GM19463 (cell line): ENCODE data around the gene ANKFY1.
A peak's percentile ranks its signal among the peaks of the same experiment; 100 is the strongest.

Source experiments
- ATAC-seq: cut with Tn5 transposase; IDR thresholded peaks from one replicate; pipeline ENCODE4 v1.9.1; 2021; ENCODE audit warnings: mild to moderate bottlenecking, moderate library complexity; ENCODE audit not compliant: unreplicated experiment

Gene ANKFY1

DNA sequence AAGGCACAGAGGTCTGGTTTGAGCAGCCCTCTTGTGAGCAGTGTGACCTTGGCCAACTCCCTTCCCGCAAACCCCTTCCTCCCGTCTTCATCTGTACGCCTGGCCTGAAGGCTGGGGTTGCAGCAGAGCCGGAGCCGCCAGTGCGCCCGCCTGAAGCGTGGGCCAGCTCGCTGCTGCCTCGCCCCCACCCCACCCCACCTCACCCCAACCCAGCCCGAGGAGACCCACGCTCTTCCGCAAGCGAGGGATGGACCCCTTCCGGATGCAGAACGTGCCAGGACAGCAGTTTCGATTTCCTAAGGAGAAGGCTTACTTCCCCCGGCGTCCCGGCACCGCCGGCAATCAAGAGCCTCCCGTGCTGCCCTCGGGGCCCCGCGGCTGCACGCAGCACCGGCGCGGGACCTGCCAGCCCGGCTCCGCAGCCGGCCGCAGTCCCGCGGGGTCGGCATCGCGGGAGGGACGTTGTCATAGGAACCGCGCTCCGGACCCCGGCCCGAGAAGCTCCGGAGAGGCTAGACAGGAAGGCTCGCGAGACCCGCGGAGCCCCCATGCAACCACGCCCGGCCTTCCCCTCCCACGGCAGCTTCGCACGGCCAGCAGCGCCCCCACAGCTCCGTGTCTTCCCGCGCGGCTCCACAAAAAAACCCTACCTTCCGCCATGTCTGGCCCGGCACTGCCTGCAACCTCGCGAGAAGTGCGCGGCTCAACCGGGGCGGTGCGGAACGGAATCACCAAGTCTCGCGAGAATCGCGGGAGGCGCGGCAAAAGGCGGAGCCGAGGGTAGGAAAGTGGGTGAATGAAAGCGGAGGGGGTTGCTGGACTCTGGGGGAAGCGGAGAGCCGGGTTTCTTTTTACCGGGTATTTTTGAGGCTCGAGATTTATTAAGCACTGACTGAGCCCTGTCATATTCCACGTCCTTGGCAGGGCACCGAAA lies at the start of gene ANKFY1:
TSS of gene ANKFY1 (minus strand) at position 698 of the 934 bp plus-strand sequence. CDS start at position 660, 38 bp downstream.
- ATAC-seq: peak; percentile 90

DNA sequence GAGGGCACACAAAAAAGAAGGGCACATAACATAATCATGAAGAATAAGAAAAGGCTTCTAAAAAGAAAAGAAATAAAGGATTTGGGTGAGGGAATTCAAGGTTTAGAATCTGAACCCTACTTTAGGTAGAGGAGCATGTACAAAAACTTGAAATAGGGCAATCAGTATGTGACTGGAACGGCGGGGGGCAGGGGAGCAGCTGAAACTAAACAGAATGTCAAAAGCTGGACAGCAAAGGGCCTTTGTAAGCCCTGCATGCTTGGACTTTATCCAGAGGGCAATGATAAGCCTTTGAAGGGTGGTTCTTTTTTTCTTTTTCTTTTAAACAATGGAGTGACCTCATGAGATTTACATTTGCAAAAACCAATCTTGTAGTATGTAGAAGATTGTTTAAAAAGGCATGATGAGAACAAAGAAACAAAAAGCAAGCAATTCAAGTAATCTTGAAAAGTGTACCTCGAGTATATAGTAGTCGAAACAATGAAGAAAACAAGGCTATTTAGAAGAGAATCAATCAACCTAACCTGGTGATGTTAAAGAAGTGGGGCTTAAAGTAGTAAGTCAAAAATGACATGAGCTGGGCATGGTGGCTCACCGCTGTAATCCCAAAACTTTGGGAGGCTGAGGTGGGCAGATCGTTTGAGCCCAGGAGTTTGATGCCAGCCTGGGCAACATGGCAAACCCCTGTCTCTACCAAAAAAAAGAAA lies 46.7 kb upstream of the ANKFY1 start:
- no peak for ATAC-seq

- ATAC-seq: no peak
Measured at GRCh38 chr17:4309897-4310296, 46.1 kb upstream of the ANKFY1 start.

GRCh38 chr17:4307179-4307930 lies 43.6 kb upstream of the ANKFY1 start:
- ATAC-seq: no peak

DNA sequence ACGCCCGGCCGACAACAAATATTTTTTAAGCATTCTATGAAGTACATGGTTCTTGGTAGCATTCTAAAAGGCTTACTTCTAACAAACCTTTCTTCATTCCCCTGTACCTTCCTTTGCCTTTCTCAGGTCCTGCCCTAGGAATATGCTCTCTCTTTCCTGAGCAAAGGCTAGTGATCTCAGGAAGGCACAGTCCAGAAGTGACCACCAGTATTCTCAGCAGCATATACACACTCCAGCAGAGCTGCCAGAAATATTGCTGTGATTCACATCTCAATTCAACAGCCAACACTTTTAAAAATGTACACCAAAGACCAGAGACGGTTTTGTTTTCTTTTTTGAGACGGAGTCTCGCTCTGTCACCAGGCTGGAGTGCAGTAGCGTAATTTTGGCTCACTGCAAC lies 41.4 kb upstream of the ANKFY1 start:
- ATAC-seq: no peak

DNA sequence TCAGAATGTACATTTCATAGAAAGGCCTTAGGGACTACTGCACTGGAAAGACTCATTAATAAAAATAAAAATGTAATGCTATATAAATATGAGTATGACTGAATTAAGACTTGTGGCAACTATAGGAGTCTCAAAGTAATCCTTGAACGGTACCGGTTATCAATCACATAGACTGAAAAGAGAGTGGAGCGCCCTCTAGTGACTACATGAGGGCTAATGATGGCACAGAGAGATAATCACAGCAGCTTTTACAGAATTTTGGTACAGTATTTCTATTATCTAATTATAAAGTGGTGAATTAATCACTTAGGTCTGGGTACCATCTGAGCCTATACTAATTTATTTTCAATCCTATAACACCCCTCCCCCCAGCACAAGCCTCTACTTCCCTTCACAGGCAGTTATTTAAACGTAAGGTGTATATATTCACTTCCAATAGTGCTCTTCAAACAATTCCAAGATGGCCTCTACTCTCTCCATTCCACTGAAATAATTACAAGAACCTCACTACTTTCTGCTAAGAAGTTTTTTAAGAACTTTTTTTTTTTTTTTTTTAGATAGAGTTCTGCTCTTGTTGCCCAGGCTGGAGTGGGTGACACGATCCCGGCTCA lies 40.7 kb upstream of the ANKFY1 start:
- ATAC-seq: no peak

DNA sequence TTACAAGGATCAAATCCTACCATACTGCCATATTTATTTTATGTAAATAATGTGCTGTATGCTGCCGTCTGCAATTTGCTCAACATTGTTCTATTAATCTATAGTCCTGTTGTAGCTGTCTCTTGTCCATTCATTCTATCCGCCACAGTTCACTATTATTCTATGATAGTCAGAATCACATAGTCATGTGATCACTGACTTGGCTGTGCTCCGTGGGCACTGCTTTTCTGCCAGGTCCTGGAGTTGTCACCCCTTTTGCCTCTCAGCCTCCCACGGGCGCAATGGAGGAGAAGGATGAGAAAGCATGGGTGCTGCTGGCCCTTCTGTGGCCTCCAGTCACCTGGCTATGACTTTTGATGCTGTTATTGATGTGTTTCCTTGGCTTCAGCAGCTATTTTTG lies 37.3 kb upstream of the ANKFY1 start:
- no peak for ATAC-seq

GRCh38 chr17:4297351-4297750 lies 33.6 kb upstream of the ANKFY1 start:
- ATAC-seq: no peak

- no peak for ATAC-seq
Measured at GRCh38 chr17:4295686-4296085, 31.9 kb upstream of the ANKFY1 start.

DNA sequence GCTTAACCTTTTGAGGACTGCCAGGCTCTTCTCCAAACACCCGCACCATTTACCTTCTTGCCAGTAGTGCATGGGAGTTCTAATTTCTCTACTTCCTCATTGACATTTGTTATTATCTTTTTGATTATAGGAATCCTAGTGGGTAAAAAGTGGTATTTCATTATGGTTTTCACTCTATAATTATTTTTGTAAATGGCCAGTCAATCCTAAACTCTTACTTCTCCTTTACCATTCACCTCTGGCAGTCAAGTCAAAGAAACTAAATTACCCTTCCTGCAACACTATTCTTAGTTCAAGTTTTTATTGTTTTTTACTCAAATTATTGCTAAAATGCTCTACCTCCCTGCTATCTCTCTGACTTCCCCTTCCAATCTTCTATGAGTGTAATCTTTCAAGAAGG lies 29.8 kb upstream of the ANKFY1 start:
- ATAC-seq: no peak

DNA sequence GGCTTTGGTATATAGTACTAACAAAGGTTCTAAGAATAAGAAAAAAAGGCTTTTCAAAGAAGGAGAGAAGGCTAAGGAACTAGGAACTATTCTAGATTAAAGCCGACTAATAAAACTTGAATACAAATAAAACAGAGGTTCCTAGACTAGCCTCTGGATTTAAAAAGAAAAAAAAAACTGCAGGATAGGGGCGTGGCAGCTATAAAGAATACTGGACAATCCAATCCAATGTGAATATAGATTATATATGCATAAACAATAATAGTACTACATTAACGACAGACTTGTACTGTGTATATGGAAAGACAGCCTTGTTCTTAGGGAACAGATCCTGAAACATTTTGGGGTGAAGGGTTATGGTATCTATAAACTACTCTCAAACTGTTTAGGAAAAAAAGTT lies 23.9 kb upstream of the ANKFY1 start:
- ATAC-seq: no peak

DNA sequence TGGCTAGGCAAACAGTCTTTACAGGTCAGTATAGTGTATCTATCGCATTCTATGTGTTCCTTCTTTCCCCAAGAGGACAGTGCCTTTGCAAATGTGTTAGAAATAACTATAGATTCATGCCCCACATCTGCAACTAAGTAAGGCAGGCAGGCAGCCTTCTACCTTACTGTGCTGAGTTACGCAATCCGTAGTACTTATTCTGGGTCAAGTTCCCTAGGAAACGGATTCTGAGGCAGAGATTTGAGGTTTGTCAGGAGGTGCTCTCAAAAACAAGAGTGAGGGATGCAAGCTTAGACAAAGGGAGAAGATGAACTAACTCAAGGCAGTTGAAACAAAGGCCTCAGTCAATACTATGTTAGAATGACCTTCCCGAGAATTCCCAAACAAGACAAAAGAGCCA lies 12.7 kb upstream of the ANKFY1 start:
- no peak for ATAC-seq

DNA sequence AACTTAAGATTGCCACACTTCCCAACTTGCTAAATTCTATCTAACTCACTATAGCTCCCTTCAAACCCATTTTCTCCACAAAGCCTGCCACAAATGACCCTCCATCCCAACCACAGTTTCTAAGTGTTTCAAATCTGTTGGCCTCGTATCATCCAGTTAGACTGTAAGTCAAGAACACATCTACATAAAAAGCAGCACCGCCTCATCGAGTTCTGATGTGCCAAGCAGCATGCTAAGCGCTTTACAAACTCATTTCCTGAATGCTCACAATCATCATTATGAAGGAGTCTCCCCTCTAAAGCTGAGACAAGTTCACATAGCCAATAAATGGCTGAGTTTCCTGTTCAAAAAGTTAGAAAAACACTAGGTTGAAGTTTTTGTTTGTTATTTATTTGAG lies 9.2 kb upstream of the ANKFY1 start:
- ATAC-seq: no peak

GRCh38 chr17:4272213-4272971 lies 8.6 kb upstream of the ANKFY1 start:
- ATAC-seq: no peak

DNA sequence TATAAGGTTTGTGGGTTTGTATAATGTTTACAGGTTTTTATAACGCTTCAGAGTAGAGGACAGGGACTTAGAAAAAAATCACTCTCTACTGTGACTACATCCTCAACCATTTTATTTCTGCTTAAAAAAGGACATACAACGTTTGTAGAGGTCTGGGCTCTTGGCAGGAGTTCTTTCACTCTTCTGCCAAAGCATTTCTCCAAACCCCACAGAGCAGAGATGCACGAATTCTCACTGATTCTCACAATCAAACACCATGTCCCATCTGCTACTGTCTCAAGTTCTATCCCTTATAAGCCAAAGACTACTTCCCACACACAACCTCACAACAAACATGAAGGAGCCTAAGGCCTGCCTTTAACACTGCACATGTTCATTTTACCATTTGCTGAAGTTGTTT lies 7.0 kb upstream of the ANKFY1 start:
- no peak for ATAC-seq

DNA sequence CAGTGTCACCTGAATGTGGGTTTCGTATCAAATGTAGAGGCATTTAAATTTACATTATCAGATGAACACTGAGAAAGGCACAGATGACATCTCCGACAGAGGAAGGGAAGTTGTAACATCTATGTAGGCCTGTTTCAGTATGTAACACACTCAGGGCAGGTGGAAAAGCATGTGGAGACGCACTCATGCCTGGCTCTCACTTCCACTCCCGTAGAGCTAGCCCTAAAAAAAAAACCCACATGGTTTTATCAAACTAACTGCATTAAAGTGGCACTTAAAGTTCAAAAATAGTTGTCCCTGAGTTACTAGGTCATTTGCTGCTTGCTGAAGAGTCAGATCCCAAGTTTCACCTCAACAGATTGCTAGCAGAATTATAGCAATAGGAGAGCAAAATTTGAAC lies 6.1 kb upstream of the ANKFY1 start:
- no peak for ATAC-seq

- ATAC-seq: no peak
Measured at GRCh38 chr17:4267402-4267801, 3.6 kb upstream of the ANKFY1 start.

DNA sequence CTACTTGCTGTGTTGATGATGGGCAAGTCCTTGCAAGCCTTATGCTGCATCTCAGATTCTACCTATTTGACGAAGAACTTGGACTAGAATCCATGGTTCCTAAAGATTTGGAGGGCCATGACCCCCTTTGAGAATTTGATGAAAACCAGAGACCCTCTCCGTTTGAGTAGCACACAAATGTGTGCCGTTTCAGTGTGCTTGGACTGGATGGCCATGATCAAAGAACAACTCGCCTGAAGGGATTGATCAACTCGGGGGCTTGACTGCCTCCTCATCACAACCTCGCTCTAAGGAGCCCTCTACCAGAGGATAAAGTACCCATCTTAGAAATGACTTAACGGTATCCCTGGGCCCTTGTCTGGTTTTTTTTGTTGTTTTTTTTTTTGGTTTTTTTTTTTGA lies 2.8 kb upstream of the ANKFY1 start:
- no peak for ATAC-seq

GRCh38 chr17:4262703-4263102 lies 1.1 kb downstream of the ANKFY1 start:
- no peak for ATAC-seq

GRCh38 chr17:4261452-4261851 lies 2.3 kb downstream of the ANKFY1 start:
- ATAC-seq: no peak
